Glutamatergic neuron (in vitro differentiated cells): Measurements from ENCODE around the gene TOMM40L. TPM values are rescaled to one million over a fixed set of nuclear protein-coding genes. Genes with fewer than 3 reads are reported as not detected.

ENCODE experiments used
- DNase-seq: peaks from one replicate; pipeline ENCODE4 v3.0.0; 2022
- H3K27ac Mint-ChIP-seq: one replicate; pipeline ENCODE4 v1.8.0; 2020; ENCODE audit warnings: mild to moderate bottlenecking, mixed read lengths, inconsistent platforms; ENCODE audit not compliant: unreplicated experiment
- H3K27me3 Mint-ChIP-seq: one replicate; pipeline ENCODE4 v1.8.0; 2020; ENCODE audit warnings: mild to moderate bottlenecking, moderate library complexity, mixed read lengths, inconsistent platforms; ENCODE audit not compliant: unreplicated experiment
- H3K36me3 Mint-ChIP-seq: one replicate; pipeline ENCODE4 v1.8.0; 2020; ENCODE audit warnings: mild to moderate bottlenecking, mixed read lengths, inconsistent platforms; ENCODE audit not compliant: unreplicated experiment
- H3K4me1 Mint-ChIP-seq: one replicate; pipeline ENCODE4 v1.8.0; 2020; ENCODE audit warnings: mild to moderate bottlenecking, low read depth, mixed read lengths, inconsistent platforms; ENCODE audit not compliant: unreplicated experiment
- H3K4me3 Mint-ChIP-seq: one replicate; pipeline ENCODE4 v1.8.0; 2020; ENCODE audit warnings: mild to moderate bottlenecking, mixed read lengths, inconsistent platforms; ENCODE audit not compliant: unreplicated experiment
- H3K9me3 Mint-ChIP-seq: one replicate; pipeline ENCODE4 v1.8.0; 2020; ENCODE audit warnings: mild to moderate bottlenecking, moderate library complexity, mixed read lengths, inconsistent platforms; ENCODE audit not compliant: unreplicated experiment
- CTCF ChIP-seq: fragments of 200-600 bp; sonication (generic); IDR thresholded peaks from one replicate; pipeline ENCODE4 v1.5.0; 2021; ENCODE audit not compliant: partially characterized antibody, unreplicated experiment
- total RNA-seq: library from RNA; stranded (reverse); fragmentation: NEBNext Ultra II Directional; extraction: Animal tissue kit (Norgen Biotek cat#: 25700); gene quantifications from one replicate; pipeline ENCODE4 v1.2.1, GENCODE V29; 2021; ENCODE audit not compliant: unreplicated experiment

TOMM40L gene
- total RNA-seq, 1 donor from 2014 or later: 20.7 TPM

DNA sequence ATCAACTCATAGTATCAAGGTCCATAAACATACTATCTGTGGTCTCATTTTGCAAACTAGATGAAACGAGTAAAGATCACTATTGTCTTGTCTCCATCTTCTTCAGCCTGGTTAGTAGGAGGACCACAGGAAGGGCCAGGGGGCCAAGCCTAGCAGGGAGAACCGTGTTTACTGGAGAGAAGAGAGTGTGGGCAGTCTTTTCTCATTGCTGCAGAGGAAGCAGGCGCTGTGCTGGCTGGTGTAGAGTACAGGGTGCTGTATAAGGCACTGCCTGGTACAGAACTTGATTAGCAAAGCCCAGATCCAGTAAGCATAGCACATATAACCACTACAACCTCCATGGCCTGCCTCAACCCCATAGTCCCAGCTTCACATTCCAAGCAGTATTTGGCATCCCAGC is 38.5 kb upstream of the TOMM40L start:
- Mint-ChIP-seq H3K27me3 (peaks cover 10% of the 10 kb centered on the region), H3K4me1 (peaks cover 16% of the 10 kb centered on the region), H3K4me3 (no peak overlapping the region), H3K27ac (no peak overlapping the region), H3K9me3 (peaks cover 2% of the 10 kb centered on the region), H3K36me3 (no peaks in the 10 kb centered on the region)
- no peak for TF ChIP-seq CTCF
- no peak for DNase-seq

DNA sequence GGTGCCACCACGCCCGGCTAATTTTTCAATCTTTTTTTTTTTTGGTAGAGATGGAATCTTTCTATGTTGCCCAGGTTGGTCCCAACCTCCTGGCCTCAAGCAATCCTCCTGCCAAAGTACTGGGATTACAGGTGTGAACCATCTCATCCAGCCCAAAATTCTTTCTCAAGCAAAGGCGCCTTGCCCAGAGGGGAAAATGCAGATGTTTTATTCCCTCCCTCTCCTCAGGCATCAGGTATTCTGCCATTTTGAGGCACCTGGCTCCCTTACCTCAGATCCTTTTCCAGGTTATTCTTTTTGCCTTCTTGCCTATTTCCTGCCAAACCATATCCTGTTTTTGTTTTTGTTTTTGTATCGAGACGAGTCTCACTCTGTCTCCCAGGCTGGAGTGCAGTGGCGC is 37.5 kb upstream of the TOMM40L start:
- Mint-ChIP-seq H3K4me1 (peaks cover 19% of the 10 kb centered on the region), H3K9me3 (peaks cover 2% of the 10 kb centered on the region), H3K27me3 (peaks cover 10% of the 10 kb centered on the region), H3K4me3 (no peak overlapping the region), H3K27ac (no peak overlapping the region), H3K36me3 (no peaks in the 10 kb centered on the region)
- no peak for TF ChIP-seq CTCF
- DNase-seq: no peak

DNA sequence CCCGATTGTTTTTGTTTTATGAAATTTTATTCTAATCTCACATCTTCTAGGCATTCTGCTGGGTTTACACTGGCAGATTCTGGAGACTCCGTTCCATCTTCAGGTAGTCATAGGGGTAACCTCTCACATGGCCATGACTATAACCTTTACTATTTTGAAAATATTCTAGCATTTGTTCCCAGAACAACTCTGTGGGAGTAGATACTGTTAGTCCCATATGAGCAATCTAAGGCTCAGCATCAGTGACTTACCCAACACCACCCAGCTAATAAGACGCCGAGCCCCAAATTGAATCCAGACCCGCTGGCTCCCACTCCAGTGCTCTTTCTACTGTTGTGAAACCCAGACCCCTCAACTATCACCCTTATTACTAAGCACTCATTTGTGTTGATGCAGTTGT is 36.8 kb upstream of the TOMM40L start:
- Mint-ChIP-seq H3K9me3 (peaks cover 2% of the 10 kb centered on the region), H3K27ac (no peak overlapping the region)
- TF ChIP-seq CTCF: no peak

GRCh38 chr1:161190962-161191521 is 34.8 kb upstream of the TOMM40L start:
- Mint-ChIP-seq H3K36me3 (no peaks in the 10 kb centered on the region), H3K27ac (no peak overlapping the region), H3K9me3 (peaks cover 2% of the 10 kb centered on the region), H3K27me3 (peaks cover 10% of the 10 kb centered on the region), H3K4me3 (no peak overlapping the region), H3K4me1 (peaks cover 13% of the 10 kb centered on the region)
- no peak for TF ChIP-seq CTCF
- no peak for DNase-seq

More for the DNA sequence above, 36.8 kb upstream of the TOMM40L start:
- H3K4me1 Mint-ChIP-seq: peaks cover 19% of the 10 kb centered on the region
- H3K36me3 Mint-ChIP-seq: no peaks in the 10 kb centered on the region
- peaks cover 10% of the 10 kb centered on the region for H3K27me3 Mint-ChIP-seq
- H3K4me3 Mint-ChIP-seq: no peak overlapping the region
- no peak for DNase-seq

GRCh38 chr1:161191971-161192370 is 33.9 kb upstream of the TOMM40L start:
- no peak for TF ChIP-seq CTCF
- no peak overlapping the region for H3K4me3 Mint-ChIP-seq
- H3K4me1 Mint-ChIP-seq: peaks cover 13% of the 10 kb centered on the region
- H3K27ac Mint-ChIP-seq: no peak overlapping the region
- H3K27me3 Mint-ChIP-seq: peaks cover 10% of the 10 kb centered on the region
- H3K9me3 Mint-ChIP-seq: peaks cover 2% of the 10 kb centered on the region
- no peak for DNase-seq
- no peaks in the 10 kb centered on the region for H3K36me3 Mint-ChIP-seq
